ENCODE measurements around the gene E4F1.

GRCh38 chr16:2175454-2175853, 47.9 kb upstream of the E4F1 start:
- TF ChIP-seq YY1 (IDR thresholded peaks at IDR 0.05; ENCODE audit: insufficient read depth, insufficient read length): no peak
- TF ChIP-seq ZNF274 (IDR thresholded peaks at IDR 0.05; ENCODE audit: low read depth, low read length): no peak
- TF ChIP-seq SUZ12 (IDR thresholded peaks at IDR 0.05; ENCODE audit: extremely low read depth, insufficient read depth, insufficient read length): no peak
